Gastrocnemius medialis (tissue), 4 donors: ENCODE data around the gene ELF1. TPM values are rescaled to one million over a fixed set of nuclear protein-coding genes. Genes with fewer than 3 reads are reported as not detected.

Experiments
- ATAC-seq, 2 donors: fragments of 150-250 bp; one replicate each; pipeline ENCODE4 v1.9.1; 2016
- DNase-seq, 2 donors: peaks; one replicate each; pipeline ENCODE4 v3.0.0-alpha.2; 2019
- H3K27ac ChIP-seq, 4 donors: fragments of 200-600 bp; sonication (generic); 1 replicate in 1 of 4; 2 replicates in 3 of 4; pipeline ENCODE4 v1.5.1; 2016 to 2018; ENCODE audit warnings: mild to moderate bottlenecking in 2 of 4, moderate library complexity in 1 of 4
- H3K27me3 ChIP-seq, 3 donors: fragments of 200-600 bp; sonication (generic) in 2 of 3; 1 replicate in 1 of 3; 2 replicates in 2 of 3; pipeline versions ENCODE4 v1.5.1 to v1.6.0; 2016 to 2019; ENCODE audit warnings: mild to moderate bottlenecking in 1 of 3, moderate library complexity in 1 of 3
- H3K36me3 ChIP-seq, 2 donors: fragments of 200-600 bp; sonication (generic) in 1 of 2; one replicate each; pipeline ENCODE4 v1.5.1; 2017 to 2018
- H3K4me1 ChIP-seq, 2 donors: fragments of 200-600 bp; sonication (generic) in 1 of 2; one replicate each; pipeline ENCODE4 v1.5.1; 2016 to 2017; ENCODE audit warnings: mild to moderate bottlenecking in 2 of 2
- H3K4me3 ChIP-seq, 4 donors: fragments of 200-600 bp; sonication (generic) in 3 of 4; 1 replicate in 1 of 4; 2 replicates in 3 of 4; pipeline ENCODE4 v1.5.1; 2016 to 2019; ENCODE audit warnings: mild to moderate bottlenecking in 2 of 4
- H3K9me3 ChIP-seq, 3 donors: fragments of 200-600 bp; sonication (generic) in 2 of 3; 1 replicate in 1 of 3; 2 replicates in 2 of 3; pipeline ENCODE4 v1.5.1; 2016 to 2019
- POLR2A ChIP-seq, 2 donors: fragments of 450-650 bp; IDR thresholded peaks; one replicate each; pipeline ENCODE4 v1.6.1; 2017; ENCODE audit warnings: antibody characterized with exemption in 2 of 2, mild to moderate bottlenecking in 2 of 2, moderate library complexity in 2 of 2
- in situ Hi-C, 4 donors: fragments of 200-750 bp; cut with MboI; loops; one replicate each; pipeline versions ENCODE4 v1.15.0 to v1.8.0; 2017; ENCODE audit warnings: low sequenced_read_pairs in 4 of 4
- intact Hi-C: fragments of 100-400 bp; cut with DNase I; formaldehyde crosslinking; loops from one replicate; pipeline ENCODE4 v1.15.1; 2023; ENCODE audit warnings: low total_unique reads
- total RNA-seq, 4 donors: library from RNA; depleted of rRNA; stranded (reverse); fragments of >200 nt; gene quantifications; one replicate each; pipeline versions ENCODE4 v1.1.0 to v1.2.3, GENCODE V29; 2016
- TF ChIP-seq, protein P1 (sequence below), 5 experiments: fragments of 450-650 bp in 3 of 5; fragments of 200-600 bp in 2 of 5; sonication (generic) in 2 of 5; IDR thresholded peaks in 4 of 5; conservative IDR thresholded peaks in 1 of 5; 1 replicate in 4 of 5; 2 replicates in 1 of 5; pipeline ENCODE4 v1.5.1; 2016 to 2019; ENCODE audit warnings: antibody characterized with exemption in 5 of 5, mild to moderate bottlenecking in 3 of 5, moderate library complexity in 3 of 5

The ELF1 gene
- total RNA-seq, 4 donors from 2014 or later: 24.8 to 48.7 (median 33.7) TPM

GRCh38 chr13:41015920-41016319 is 3.2 kb downstream of the ELF1 start:
- TF ChIP-seq, protein P1, sequence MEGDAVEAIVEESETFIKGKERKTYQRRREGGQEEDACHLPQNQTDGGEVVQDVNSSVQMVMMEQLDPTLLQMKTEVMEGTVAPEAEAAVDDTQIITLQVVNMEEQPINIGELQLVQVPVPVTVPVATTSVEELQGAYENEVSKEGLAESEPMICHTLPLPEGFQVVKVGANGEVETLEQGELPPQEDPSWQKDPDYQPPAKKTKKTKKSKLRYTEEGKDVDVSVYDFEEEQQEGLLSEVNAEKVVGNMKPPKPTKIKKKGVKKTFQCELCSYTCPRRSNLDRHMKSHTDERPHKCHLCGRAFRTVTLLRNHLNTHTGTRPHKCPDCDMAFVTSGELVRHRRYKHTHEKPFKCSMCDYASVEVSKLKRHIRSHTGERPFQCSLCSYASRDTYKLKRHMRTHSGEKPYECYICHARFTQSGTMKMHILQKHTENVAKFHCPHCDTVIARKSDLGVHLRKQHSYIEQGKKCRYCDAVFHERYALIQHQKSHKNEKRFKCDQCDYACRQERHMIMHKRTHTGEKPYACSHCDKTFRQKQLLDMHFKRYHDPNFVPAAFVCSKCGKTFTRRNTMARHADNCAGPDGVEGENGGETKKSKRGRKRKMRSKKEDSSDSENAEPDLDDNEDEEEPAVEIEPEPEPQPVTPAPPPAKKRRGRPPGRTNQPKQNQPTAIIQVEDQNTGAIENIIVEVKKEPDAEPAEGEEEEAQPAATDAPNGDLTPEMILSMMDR (IDR thresholded peaks at IDR 0.05 in 4 of 5, conservative IDR thresholded peaks at IDR 0.05 in 1 of 5): no peak
- no peak for TF ChIP-seq POLR2A (IDR thresholded peaks at IDR 0.05)
- in situ Hi-C loops: no loop called here
- DNase-seq (no peak), ATAC-seq (no peak)
- Histone ChIP-seq H3K27me3 (no peaks in the 10 kb centered on the region), H3K27ac (no peak overlapping the region), H3K9me3 (no peaks in the 10 kb centered on the region), H3K4me1 (peaks cover 36 to 51% of the 10 kb centered on the region in 2 donors), H3K4me3 (no peak overlapping the region), H3K36me3 (no peaks in the 10 kb centered on the region)
- intact Hi-C loops: loop anchor here (5.0 kb wide), 2 partner anchors 34 to 46 kb away; partner anchors contain the start of gene WBP4

DNA sequence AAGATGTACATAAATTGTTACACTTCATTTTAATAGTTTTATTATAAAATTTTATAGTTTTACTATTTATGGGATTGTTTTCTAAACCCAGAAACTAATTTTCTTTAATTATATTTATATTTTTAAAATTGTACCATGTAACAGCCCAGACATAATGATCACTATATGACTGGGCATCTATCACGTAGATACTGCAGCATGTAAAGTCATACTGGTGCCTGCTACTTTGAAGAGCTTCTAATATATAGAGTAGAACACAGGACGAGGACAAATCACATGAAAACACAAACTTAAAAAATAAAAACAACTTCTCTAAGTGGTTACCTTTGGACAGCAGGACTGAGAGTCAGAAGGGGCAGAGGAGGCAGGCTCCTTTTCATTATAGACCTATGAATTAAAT is 5.3 kb downstream of the ELF1 start:
- ATAC-seq: no peak
- Histone ChIP-seq H3K27me3 (no peaks in the 10 kb centered on the region), H3K36me3 (no peaks in the 10 kb centered on the region), H3K4me1 (peaks cover 15 to 30% of the 10 kb centered on the region in 2 donors), H3K4me3 (no peak overlapping the region), H3K27ac (no peak overlapping the region), H3K9me3 (no peaks in the 10 kb centered on the region)
- intact Hi-C loops: no loop called here
- no peak for TF ChIP-seq POLR2A (IDR thresholded peaks at IDR 0.05)
- DNase-seq: no peak
- in situ Hi-C loops: no loop called here

DNA sequence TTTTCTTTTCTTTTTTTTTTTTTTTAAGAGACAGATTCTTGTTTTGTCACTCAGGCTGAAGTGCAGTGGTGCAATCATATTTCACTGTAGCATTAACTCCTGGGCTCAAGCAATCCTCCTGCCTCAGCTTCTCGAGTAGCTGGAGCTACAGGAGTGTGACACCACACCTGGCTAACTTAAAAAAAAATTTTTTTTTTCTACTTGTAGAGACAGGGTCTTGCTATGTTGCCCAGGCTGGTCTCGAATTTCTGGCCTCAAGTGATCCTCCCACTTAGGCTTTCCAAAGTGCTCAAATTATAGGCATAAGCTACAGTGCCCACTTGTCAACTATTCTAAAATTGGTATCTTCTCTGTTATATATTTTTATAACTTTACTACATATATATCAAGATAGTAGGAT is 6.6 kb downstream of the ELF1 start:
- in situ Hi-C loops: no loop called here
- ATAC-seq: no peak
- intact Hi-C loops: no loop called here
- no peaks in the 10 kb centered on the region for H3K36me3 ChIP-seq
- no peak for DNase-seq
- H3K27ac ChIP-seq: no peak overlapping the region
- H3K4me1 ChIP-seq: peaks cover 21 to 27% of the 10 kb centered on the region in 2 donors
- TF ChIP-seq POLR2A (IDR thresholded peaks at IDR 0.05): no peak
- no peaks in the 10 kb centered on the region for H3K27me3 ChIP-seq
- H3K4me3 ChIP-seq: no peak overlapping the region
- no peaks in the 10 kb centered on the region for H3K9me3 ChIP-seq

- in situ Hi-C loops: no loop called here
- Histone ChIP-seq H3K27ac (no peak overlapping the region), H3K36me3 (no peaks in the 10 kb centered on the region), H3K9me3 (no peaks in the 10 kb centered on the region), H3K4me3 (no peak overlapping the region), H3K27me3 (no peaks in the 10 kb centered on the region), H3K4me1 (peaks cover 21 to 26% of the 10 kb centered on the region in 2 donors)
- intact Hi-C loops: no loop called here
- TF ChIP-seq, protein P1 (IDR thresholded peaks at IDR 0.05 in 4 of 5, conservative IDR thresholded peaks at IDR 0.05 in 1 of 5): no peak
- TF ChIP-seq POLR2A (IDR thresholded peaks at IDR 0.05): no peak
- no peak for ATAC-seq
- no peak for DNase-seq
Observed at GRCh38 chr13:41011382-41011956, 7.6 kb downstream of the ELF1 start.

DNA sequence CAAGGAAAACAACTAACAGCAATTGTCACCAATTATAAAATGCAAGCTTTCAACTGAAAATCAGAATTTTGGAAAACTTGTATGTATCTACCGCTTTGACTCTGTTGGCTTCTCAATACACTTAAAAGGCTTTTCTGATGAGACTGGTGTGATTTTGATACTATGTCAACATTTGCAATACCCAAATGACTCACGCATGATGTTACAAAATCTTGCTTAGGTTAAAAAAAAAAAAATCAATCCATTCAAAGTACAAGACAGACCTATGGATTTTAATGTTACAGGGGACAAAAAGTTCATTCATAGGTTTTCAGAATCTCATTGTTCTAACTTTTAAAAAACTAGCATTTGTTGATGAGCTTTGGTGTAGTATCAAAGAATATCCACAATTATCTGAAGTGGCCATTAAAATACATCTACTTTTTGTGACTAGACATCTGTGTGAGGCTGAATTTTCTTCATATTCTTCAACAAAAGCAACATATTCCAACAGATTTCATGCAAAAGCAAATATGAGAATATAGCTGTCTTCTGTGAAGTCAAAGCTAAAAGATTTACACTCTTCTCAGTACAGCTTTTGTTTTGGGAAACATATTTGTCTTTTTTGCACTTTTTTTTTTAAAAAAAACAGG is 10.7 kb downstream of the ELF1 start:
- Histone ChIP-seq H3K27ac (no peak overlapping the region), H3K4me1 (peaks cover 27 to 37% of the 10 kb centered on the region in 2 donors), H3K9me3 (no peaks in the 10 kb centered on the region), H3K4me3 (no peak overlapping the region), H3K27me3 (no peaks in the 10 kb centered on the region), H3K36me3 (no peaks in the 10 kb centered on the region)
- DNase-seq (no peak), ATAC-seq (no peak)
- in situ Hi-C loops (no loop called here), intact Hi-C loops (no loop called here)
- TF ChIP-seq, protein P1 (IDR thresholded peaks at IDR 0.05 in 4 of 5, conservative IDR thresholded peaks at IDR 0.05 in 1 of 5): no peak
- no peak for TF ChIP-seq POLR2A (IDR thresholded peaks at IDR 0.05)
